Uterus (tissue), 2 donors: Measurements from ENCODE around the gene CAMK2A.

Source experiments
- POLR2A ChIP-seq, 2 donors: fragments of 450-650 bp; IDR thresholded peaks; one replicate each; pipeline ENCODE4 v1.6.1; 2016; ENCODE audit warnings: antibody characterized with exemption in 2 of 2, mild to moderate bottlenecking in 1 of 2, moderate library complexity in 1 of 2
- TF ChIP-seq, protein P1 (sequence below), 4 experiments: fragments of 200-600 bp in 2 of 4; fragments of 450-650 bp in 2 of 4; sonication (generic) in 2 of 4; IDR thresholded peaks; one replicate each; pipeline ENCODE4 v1.5.1; 2016 to 2019; ENCODE audit warnings: antibody characterized with exemption in 4 of 4, mild to moderate bottlenecking in 2 of 4, moderate library complexity in 1 of 4

DNA sequence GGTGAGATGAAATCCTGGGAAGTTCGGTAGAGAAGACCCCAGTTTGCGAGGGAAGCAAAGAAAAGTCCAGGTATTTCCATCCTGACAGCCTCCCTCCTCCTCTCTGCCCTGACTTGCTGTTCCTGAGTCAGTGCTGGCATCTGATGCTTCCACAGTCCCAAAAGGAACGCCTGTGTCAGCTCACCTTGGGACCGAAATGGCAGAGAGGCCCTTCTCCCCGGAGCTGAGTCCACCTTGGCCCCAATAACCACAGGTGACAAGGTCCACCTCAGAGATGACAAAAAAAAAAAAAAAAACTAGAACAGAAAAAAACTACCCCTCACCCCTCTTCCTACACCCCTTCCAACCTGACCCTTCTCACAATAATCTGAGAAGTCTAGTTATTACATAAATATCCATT, 68.1 kb downstream of the CAMK2A start:
- TF ChIP-seq, protein P1, sequence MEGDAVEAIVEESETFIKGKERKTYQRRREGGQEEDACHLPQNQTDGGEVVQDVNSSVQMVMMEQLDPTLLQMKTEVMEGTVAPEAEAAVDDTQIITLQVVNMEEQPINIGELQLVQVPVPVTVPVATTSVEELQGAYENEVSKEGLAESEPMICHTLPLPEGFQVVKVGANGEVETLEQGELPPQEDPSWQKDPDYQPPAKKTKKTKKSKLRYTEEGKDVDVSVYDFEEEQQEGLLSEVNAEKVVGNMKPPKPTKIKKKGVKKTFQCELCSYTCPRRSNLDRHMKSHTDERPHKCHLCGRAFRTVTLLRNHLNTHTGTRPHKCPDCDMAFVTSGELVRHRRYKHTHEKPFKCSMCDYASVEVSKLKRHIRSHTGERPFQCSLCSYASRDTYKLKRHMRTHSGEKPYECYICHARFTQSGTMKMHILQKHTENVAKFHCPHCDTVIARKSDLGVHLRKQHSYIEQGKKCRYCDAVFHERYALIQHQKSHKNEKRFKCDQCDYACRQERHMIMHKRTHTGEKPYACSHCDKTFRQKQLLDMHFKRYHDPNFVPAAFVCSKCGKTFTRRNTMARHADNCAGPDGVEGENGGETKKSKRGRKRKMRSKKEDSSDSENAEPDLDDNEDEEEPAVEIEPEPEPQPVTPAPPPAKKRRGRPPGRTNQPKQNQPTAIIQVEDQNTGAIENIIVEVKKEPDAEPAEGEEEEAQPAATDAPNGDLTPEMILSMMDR (IDR thresholded peaks at IDR 0.05): no peak
- TF ChIP-seq POLR2A (IDR thresholded peaks at IDR 0.05): no peak
